GM21723 (cell line): Measurements from ENCODE around the gene CWH43.
"Not testable (repeated sequence)": the region's sequence is repeated elsewhere in the genome, so short reads cannot be mapped to it uniquely, and the experiment has no call there.

Experiments used
- ATAC-seq: cut with Tn5 transposase; IDR thresholded peaks from one replicate; pipeline ENCODE4 v1.9.1; 2021; ENCODE audit warnings: mild to moderate bottlenecking, moderate library complexity; ENCODE audit not compliant: unreplicated experiment

Gene CWH43

DNA sequence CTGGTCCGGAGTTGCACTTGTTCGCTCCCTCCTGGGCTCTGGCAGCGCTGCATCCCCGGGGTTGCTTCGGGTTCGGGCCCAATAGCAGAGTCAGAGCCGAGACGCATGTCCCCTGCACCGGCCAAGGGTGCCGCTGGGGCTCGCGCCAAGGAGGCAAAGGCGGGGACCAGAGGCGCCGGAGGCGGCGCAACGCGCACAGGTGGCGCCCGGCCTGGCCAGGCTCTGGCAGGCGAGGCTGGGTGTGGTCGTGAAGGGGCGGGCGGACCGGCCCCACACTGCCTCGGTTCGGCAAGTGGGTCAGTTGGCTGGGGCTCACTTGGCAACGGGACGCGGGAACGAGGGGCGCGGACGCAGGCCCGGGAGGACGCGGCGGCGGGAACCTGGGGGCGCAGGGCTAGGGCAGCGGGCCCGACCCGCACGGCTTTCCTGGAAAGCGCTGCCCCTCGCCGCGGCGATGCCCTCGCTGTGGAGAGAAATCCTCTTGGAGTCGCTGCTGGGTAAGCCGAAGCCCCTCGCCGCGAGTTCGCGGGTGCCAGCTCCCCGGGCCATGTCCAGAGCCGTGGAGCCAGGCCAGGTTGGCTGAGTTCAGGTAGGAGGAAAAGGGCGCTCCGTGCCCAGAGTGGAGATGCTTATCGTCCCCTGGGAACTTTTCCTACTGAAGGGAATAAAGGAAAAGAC lies at the start of gene CWH43:
CWH43 (plus strand) TSS at position 300 of the 678 bp plus-strand sequence; CDS start at position 455, 155 bp downstream.
- no peak for ATAC-seq

DNA sequence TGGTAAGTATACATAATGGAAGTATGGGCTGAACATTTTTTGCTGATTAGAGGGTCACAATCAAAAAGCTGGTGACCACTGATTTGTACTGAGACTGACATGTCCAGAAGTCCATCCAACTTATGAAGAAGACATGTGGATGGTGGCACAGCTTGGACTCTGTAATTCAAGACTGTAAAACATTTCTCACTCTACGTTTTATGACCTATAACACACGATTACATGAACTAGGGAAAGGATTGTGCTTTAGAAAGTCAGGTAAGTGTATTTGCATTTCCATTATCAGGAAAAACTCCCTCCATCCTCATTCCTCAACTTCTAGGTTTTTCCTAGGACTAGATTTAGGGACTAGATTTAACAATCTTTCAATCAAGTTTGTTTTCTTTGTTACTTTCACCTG lies 49.0 kb upstream of the CWH43 start:
- ATAC-seq, result no peak

DNA sequence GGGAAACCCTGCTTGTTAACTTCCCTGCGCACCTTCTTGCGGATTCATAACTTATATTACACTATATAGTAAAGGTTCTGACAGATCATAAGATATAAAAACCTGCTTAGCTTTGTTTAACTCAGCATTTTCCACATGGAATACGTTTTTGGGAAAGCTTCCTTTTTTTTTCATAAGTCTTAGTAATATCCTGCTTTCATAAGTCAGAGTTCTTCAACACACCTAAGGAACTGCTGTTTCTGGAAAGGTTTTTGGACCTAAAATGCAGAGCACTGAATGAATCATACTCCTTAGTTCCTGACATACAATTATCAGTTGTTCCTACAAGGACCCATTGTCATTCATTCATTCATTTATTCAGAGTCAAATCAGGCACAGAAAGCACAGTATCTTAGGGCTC lies 47.2 kb upstream of the CWH43 start:
- ATAC-seq, result no peak

DNA sequence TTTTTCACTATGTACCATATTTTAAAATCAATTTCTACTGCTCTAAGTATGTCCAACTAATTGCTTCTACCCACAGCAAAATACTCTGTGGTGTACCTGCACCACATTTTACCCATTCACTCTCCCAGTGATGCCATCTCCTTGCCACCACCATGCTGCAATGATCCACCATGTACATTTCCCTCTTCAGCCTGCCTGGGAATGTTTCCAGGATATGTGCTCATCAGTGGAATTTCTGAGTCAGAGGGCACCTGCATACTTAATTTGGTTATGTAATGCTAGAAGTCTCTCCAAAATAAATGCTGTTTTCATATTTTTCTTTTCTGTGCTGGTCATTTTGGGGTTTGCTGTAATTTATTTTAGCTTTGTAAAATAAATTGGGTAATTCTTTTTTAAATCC lies 46.3 kb upstream of the CWH43 start:
- no peak for ATAC-seq

DNA sequence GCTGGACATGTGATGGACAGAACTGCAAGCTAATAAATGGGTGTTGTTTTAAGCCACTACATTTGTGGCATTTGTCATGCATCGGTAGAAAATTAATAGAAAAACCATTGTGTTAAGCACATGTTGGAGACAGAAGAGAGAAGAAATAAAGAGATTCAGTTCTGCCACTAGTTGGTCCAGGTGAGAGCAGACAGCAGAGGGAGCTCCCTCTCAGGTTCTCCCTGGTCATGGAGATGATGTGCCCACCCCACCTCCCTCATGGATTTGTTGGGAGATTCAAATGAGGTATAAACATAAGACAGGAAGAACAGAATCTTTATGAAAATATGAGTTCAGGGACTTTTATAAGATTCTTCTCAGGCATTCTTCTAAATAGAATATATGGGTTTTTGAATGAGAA lies 42.7 kb upstream of the CWH43 start:
- ATAC-seq, result no peak

DNA sequence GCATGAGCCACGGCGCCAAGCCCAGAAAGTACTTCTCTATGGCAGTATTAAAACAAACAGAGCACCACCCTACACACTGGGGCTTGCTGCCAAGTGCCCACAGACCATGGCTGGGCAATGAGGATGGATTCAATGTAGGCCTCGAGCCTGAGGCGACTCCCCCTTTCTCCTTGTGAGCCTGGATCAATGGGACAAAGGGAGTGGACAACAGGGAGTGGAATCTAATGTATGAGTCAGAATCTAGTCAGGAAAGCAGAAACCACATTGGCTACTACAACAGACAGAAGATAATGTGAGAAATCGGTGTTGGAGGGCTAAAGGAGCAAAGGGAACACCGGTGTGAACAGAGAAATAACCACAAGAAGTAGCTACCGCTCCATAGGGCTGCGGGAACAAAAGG lies 41.8 kb upstream of the CWH43 start:
- ATAC-seq, result no peak

DNA sequence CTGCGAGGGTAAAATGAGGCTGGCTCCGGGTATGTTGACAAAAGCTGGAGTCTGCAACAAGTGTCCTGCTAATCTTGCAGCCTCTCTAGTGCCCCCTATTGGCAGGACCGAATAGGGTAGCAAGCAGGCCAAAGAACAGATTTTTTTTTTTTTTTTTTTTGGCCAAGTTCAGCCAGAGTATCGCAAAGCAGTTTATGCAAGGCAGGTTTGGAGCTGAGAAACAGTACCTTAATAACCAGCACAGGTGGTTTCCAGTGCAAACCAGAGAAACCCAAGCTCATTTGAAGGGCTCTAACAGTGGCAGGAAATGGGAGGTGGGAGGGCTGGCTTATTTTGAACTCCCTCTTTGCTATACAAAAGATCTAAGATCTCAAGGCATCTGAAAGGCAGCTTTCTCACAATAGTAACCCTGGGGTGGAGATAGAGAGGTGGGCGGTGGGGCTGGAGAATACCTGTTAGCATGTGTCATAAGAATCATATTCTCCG lies 41.3 kb upstream of the CWH43 start:
- no peak for ATAC-seq

DNA sequence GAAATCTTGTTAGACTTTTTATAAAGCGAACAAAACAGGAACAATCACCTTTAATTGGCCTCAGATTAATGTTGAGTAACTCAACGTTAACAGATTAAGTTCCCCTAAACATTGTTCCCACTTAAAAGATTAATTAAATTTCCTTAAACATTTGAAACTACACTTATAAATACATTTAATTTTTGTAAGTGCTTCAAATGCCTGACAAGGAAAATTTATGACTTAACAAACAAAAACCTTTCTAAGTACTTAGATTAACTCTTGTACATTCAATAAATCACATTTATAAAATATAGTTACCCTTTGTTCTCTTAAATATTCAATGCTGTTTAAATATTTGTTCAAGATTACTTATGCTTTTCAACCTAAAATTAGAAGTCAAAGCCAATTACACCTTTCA lies 40.1 kb upstream of the CWH43 start:
- no peak for ATAC-seq

DNA sequence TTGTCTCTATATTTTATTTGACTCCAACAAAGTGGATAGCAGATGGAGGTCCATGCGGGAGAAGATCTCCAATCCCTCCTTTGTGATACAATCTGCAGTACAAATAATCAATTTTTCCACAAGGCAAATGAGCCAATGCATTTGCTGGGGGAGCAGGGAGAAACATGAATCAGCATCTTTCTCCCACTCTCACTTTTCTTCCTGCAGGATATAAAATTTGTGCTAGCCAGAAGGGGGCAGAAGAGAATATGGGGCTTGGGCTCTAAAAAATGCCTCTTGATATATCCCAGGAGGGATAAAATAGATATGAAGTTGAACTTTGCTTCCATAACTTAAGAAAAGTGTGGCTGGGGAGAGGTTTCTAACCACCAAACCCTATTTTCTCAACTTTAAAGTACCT lies 38.3 kb upstream of the CWH43 start:
- no peak for ATAC-seq

DNA sequence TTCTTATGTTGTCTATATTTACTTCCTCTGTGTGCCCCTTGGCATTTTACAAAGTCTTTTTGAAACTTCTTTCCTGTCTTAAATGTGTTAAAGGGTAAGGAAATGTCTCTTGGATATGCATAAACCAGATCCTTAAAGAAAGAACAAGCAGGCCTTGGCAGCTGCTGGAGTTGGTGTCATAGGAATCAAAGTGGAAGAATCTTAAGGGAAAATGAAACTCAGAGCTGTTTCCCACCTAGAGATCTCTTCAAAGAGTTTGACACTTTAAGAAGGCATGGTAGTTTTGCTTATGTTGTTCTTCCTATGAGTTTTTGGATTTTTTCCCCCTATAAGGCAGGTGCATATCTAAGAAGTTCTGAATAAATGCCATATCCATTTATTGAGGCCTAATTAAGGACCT lies 37.0 kb upstream of the CWH43 start:
- no peak for ATAC-seq

DNA sequence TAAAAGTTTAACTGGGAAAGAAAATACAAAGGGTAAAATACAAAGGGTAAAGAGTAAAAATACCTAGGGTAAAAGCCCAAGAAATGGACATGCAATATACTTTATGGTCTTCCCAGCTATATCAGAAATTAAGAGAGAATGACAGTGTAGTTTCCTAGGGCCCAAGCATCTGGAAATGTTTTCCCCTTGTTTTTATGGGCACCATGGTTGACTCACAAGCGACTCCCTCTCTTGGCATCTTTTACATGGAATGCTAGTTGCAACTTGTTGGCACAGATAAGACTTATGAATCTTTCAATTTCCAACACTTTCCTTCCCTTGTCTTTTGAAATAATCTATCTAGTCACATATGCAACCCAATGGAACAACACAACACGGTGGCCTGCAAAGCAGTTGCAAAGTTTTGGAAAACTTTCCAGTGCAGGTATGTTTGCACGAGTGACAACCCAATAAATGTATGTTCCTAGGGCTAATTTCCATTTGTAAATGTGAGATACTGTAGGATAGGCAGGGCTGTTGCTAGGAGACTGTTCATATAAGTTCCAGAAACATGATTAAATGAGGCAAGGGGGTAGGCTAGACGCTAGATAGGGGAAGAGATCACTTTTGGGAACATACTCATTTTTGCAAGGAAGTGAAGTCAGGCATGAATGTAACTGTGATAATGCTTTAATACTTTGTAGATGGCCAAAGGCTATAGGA lies 36.4 kb upstream of the CWH43 start:
- ATAC-seq, result no peak

DNA sequence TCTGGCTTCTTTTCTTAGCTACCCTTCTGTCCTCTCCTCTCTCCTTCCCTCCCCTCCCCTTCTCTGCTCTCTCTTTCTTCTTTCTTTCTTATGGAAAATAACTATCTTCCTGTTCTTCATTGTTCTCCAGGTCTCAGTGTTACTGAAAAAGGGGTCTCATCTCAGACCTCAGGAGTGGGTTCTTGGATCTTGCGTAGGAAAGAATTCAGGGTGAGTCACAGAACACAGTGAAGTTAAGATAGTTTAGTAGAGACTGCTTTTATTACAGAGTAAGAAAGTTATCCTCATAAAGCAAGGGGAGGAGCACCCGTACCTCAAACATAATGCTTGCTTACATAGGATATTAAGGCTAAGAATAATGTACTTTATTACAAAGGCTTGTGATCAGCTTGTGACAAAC lies 31.8 kb upstream of the CWH43 start:
- no peak for ATAC-seq

DNA sequence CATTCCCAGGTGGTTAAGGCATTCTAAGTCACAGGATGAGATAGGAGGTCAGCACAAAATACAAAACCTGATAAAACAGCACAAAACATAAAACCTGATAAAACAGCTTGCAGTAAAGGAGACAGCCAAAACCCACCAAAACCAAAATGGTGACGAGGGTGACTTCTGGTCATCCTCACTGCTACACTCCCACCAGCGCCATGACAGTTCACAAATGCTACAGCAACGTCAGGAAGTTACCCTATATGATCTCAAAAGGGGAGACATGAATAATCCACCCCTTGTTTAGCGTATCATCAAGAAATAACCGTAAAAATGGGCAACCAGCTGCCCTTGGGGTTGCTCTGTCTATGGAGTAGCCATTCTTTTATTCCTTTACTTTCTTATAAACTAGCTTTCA lies 28.7 kb upstream of the CWH43 start:
- ATAC-seq, result not testable (repeated sequence)

DNA sequence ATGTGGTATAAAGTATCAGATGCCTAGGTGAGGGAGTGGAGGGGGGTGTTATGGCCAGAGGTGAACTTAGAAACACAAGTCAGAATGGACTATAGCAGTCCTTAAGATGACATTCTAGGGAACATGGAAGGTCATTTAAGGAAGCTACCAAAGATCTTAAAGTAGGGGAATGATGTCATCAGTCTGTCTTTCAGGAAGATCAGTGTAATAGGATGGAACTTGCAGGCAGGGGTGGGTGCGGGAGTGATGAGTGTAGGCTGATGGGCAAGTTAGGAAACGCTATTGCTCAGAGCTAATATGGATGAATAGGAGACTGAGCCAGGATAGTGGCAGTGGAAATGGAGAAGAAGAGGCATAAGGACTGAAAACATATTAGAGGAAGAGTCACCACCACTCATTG lies 27.5 kb upstream of the CWH43 start:
- ATAC-seq, result no peak

DNA sequence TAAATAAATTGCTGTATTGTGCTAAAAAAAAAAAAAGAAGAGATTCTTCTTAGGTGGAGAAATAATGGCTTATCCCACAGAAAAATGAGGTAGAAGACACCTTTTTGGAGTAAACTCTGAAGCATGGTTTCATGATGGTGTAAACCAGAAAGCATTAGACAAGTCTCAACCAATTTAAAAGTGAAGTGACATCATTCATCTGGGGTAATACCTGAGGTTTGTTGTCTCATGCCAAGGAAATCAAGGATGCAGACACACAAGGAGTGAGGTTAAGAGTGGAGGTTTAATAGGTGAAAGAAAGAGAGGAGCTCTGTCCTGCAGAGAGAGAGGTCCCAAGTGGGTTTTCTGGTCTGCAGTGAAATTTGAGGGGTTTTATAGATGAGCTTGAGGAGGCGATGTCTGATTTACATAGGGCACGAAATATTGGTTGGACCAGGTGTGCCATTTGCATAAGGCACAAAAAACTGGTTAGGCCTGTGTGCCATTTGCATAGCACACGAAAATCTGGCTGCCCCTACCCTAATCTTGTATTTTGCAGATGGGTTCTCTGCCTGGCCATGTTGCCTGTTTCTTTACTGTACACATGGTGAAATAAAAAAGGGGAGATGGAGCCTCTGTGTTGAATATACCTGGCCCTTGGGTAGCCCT lies 25.0 kb upstream of the CWH43 start:
- no peak for ATAC-seq

DNA sequence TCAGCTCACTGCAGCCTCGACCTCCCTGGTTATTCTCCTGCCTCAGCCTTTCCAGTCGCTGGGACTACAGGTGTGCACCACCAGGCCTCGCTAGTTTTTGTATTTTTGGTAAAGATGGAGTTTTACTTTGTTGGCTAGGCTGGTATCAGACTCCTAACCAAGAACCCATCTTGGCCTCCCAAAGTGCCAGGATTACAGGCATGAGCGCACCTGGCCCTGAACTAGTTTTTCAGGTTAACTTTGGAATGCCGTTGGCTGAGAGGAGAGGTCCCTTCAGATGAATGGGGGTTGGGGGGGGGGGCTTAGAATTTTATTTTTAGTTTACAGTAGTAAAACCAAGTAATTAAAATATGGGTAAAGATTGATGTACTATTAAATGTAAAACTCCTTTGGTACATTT lies 23.4 kb upstream of the CWH43 start:
- no peak for ATAC-seq

DNA sequence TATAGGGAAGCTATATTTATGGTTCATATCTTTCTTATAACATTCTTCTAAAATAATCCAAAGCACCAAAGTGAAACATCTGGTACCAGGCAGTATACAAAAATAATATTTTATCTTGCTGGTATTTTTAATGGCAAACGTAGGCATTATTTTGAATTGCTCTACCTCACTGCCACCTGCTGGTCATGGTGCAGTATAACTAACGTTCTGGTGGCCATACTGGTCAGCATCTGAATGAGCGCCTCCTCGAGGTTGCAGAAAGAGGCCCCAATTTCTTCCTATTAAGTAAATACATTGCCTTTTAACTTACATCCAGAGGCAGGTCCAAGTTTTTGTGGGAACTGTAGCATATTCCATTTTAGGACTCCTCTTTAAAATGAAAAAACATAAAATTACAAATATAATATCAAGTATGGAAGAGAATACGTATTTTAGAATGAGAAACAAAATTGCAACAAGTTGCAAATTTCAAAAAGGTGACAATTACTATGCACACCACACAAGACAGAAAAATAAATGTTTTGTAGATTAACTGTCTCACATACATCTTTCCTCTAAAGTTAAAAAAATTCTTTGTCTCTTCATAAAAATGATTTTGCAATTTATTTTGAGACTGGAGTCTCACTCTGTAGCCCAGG lies 22.9 kb upstream of the CWH43 start:
- peak; percentile 89 for ATAC-seq

DNA sequence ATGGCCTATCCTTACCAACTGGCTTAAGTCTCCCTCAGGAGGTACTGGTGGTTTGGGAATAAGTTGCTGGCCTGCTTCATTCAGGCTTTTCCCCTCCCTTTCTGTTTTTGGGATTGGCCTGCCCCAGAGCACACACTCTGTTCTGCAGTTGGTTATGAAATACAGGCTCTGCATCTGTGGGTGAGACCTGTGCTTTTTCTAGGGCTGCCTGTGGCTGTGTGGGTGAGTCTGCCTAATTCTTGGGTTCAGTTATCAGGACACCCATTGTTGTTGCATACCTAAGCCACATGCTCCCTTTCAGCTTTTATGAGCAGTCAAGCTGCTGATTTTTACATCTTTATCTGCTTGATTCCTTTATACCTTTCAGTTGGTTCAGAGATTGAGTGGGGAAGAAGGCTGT lies 19.0 kb upstream of the CWH43 start:
- no peak for ATAC-seq

DNA sequence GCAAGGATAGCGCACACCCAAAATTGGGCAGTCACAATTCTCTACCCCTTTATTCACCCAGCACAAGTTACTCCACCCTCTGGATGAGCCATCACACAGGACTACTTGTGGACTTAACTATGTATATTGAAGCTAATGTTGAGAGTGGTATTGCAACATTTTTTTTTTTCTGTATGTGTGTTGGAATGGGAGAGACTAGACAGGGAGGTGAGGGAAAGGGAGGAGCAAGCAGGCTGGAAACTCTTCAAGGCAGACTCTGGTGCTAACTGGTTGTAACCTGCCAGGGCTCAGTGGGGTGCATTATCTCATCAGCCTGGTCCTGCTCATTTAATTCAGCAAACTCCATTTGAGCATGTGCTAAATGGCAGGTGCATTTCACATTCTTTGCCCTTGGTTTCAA lies 18.4 kb upstream of the CWH43 start:
- no peak for ATAC-seq

DNA sequence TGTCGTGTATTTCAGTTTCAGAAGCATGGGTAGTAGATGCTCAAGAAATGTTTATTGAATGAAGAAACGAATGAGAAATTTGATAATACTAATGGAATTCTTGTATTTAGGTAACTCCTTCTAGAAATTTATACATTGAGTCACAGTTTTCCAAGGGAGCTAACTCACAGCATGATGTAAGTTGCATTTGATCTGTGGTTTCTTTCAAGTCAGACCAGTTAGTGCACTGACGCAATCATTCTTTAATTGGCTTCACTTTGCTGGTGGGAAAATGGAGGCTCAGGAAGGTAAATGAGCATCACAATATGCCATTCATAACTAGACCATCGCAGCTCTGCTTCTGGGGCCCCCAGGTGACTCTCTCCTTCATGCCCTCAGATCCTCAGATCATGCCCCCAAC lies 17.3 kb upstream of the CWH43 start:
- ATAC-seq, result no peak

DNA sequence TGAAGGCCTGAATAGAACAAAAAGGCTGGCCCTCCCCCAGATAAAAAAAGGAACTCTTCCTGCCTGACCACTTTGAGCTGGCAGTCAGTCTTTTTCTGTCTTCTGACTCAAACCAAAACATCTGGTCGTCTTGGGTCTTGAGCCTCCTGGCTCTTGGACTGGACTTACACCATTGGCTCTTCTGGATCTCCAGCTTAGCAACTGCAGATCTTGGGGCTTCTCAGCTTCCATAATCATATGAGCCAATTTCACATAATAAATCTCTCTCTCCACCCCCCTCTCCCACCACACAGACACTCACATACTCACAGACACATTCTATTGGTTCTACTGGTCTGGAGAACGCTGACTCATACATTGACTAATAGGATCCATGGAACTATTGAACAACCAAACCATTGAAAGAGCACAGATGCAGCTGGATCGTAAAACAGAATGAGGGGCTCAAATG lies 15.6 kb upstream of the CWH43 start:
- no peak for ATAC-seq
